GM21515 (cell line): Measurements from ENCODE around the gene NCAPD3.

Source experiments
- ATAC-seq: cut with Tn5 transposase; IDR thresholded peaks from one replicate; pipeline ENCODE4 v1.9.1; 2021; ENCODE audit not compliant: unreplicated experiment

Gene NCAPD3

GRCh38 chr11:134252346-134253187, 28.8 kb upstream of the NCAPD3 start:
- ATAC-seq, result peak; percentile 23

DNA sequence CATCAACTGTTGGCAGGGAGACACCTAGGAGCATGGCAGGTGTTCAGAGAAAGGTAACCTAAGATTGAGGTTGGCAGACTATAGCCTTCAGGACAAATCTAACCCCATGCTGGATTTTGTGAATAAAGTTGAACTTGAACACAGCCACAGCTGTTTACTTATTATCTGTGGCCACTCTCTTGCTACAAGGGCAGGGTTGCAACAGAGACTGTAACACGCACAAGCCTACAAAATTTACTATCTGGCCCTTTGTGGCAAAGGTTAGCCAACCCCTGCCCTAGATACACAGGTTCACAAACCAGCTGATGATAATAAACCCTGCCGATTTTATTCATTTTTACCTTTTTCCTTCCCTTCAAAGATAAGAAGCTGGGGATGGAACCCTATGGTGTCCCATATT, 26.9 kb upstream of the NCAPD3 start:
- no peak for ATAC-seq

DNA sequence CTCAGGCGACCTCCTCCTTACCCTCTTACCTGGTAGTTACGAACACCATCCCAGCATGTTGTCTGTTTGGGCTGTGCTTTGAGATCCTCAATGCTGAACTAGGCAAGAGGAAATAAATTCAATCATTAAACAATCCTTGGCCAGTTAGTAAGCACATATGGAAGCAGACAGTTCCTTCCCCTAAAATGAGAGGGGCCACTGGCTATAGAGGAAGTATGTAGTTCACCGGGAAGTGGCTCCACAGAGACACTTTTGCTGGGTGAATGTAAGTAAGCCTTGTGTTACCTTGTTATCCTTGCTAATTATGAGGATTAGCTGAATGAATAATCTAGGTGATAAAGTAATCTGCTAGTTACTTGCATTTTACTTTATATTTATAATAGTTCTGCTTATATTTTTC, 26.5 kb upstream of the NCAPD3 start:
- ATAC-seq, result no peak

DNA sequence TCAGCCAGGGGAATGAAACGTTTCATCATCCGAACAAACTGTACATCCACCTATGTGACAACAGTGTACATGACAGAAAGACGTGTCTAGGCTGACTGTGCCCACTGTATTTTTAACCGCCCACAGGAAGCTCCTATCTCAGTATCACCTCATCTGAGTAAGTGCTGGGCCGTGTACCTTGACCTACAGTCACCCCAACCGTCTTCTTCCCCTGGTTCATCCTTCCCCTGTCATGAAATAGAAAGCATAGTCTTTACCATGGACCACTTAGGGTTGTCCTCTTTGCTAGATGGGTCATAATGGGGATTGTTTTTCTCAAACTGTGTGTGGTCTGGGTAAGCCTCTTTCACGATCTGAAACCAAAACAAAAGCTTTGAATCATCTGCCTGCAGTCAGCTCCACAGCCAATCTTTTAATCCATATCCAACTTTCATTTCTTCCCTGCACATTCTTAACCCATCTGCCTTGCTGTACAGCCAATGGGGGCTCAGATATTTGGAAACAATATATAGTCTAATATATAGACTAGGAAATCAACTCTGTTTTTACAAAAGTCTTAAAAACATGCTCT, 25.2 kb upstream of the NCAPD3 start:
- no peak for ATAC-seq

DNA sequence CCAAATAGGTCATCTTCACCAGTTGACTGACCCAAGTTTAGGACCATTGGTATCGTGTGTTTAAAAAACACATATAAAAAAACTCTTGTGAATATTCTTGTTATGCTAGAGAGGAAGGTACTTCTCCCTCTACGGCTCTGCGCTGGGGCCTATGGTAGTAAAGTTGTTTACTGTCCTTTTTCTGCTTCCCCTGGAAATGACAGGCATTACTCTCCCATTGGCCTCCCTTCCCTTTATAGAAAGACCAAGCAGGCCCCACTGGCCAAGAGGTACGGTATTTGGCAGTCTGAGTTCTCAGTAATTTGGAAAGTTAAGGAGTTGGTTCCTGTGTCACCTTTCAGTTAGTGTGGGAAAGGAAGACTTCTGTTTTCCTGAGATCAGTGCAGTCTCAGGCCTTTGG, 22.9 kb upstream of the NCAPD3 start:
- no peak for ATAC-seq

GRCh38 chr11:134246100-134246499, 22.3 kb upstream of the NCAPD3 start:
- ATAC-seq, result no peak

DNA sequence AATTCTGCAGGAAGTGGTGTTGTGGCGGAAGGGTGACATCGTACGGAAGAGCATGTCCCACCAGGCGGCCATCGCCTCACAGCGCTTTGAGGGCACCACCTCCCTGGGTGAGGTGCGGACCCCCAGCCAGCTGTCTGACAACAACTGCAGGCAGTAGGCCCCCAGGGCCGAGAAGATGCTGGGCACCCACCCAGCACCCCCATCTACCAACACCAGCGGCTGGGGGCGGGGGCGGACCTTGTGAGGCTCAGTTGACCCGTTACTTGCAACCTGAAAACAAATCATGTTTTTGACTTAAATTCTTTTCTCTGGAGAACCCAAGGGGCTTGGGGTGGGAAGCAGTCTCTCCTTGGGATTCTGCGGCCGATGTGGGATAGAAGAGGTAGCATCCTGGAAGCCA, 21.7 kb upstream of the NCAPD3 start:
- ATAC-seq, result no peak

- ATAC-seq, result peak; percentile 75
Observed at GRCh38 chr11:134244593-134244992, 20.8 kb upstream of the NCAPD3 start.

DNA sequence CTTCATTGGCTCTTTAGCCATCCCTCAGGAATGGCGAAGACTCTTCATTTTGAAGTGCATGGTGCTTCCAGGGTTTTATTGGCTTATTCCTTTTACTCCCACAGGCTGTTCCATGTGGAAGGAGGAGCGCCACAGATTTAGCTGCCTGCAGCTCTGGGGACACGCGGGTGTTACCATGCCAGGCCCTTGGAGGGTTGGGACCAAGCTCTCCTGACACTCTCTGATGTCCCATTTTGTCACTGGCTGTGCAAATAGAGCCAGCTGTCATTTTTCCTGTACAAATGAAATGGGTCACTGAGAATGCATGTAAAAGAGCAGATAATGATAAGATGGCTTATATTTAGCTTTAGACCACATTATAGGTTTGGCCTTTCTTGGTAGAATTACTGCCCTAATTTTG, 20.1 kb upstream of the NCAPD3 start:
- ATAC-seq, result no peak

DNA sequence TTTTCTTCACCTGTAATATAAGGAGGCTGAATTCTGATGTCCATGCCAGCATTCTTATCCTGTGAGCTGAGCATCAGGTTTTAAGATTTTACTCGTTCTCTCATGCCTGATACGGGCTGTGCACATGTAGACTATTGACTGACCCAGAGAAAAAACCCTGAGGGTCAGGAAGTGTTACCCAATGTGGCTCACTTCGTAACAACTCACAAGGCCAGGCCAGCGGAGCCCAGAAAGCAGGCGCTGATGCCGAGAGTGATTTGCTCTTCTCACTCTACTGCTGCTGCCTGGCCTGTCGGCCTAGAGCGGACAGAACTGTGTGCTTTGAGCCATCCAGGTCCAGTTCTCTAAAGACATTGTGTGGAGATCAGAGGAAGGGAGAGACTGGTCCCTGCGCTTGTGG, 18.6 kb upstream of the NCAPD3 start:
- no peak for ATAC-seq

GRCh38 chr11:134240592-134240991, 16.8 kb upstream of the NCAPD3 start:
- ATAC-seq, result no peak

GRCh38 chr11:134238956-134239355, 15.2 kb upstream of the NCAPD3 start:
- no peak for ATAC-seq

GRCh38 chr11:134237557-134237922, 13.8 kb upstream of the NCAPD3 start:
- no peak for ATAC-seq

DNA sequence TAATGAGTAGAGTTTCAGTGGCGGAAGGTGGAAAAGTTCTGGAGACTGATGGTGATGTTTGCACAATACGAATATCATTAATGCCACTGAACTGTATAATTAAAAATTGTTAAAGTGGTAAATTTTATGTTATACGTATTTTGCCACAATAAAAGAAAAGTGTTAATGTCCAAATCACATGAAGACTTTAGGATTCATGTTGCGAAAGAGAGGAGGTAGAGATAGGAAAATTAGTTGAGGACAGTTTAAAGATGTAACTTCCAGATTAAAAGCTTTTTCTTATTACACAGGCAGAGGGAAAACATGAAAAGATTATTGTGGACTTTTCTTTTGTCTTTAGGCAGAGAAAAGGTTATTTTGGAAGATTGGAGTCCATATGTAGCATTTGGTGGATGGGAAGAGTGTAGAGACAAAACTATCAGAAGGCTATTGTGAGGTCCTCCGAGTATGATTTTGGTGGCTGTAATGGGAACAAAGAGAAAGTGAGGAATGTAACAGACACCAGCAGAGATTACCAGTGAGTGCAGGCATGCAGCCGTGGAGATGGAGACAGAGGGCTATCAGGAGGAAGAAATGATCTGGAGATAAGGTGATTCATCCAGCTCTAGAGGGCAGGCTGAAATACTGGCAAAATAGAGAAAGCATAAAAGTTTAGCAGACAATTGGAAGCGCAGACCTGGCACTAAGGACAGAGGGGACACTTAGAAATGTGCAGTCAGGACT, 13.2 kb upstream of the NCAPD3 start:
- no peak for ATAC-seq

GRCh38 chr11:134235399-134235798, 11.6 kb upstream of the NCAPD3 start:
- no peak for ATAC-seq

- ATAC-seq, result no peak
Observed at GRCh38 chr11:134233729-134234179, 10.0 kb upstream of the NCAPD3 start.

DNA sequence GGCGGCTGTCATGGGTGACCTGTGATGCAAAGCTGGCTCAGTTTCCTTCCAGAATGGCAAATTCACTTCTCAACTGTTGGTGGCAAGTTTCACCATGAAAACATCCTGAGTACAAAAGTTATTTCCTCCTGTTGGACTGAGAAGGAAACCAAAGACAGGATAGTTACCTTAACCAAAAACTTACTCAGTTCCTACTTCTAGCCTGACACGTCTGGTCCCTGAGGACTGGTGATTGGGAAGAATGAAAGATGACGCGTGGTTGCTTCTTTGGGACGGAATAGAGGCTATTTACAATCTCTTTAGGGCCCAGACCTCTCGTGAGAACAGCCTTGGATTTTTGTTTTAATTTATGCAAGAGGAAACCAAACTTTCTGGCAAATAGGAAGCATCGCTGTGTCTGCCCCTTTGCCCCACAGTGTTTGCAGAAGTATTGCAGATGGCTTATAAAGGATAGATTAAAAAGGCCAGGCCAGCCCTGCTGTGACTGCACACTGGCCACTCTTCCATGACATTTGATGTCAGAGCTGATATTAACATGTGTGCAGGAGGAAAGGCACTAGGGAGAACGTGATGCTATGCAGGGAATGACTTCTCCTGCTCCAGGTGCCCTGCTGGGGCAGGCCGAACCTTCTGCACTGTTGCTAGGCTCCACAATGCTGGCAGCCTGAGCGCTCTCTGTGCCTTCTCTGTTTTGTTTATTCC, 8.3 kb upstream of the NCAPD3 start:
- ATAC-seq, result no peak

DNA sequence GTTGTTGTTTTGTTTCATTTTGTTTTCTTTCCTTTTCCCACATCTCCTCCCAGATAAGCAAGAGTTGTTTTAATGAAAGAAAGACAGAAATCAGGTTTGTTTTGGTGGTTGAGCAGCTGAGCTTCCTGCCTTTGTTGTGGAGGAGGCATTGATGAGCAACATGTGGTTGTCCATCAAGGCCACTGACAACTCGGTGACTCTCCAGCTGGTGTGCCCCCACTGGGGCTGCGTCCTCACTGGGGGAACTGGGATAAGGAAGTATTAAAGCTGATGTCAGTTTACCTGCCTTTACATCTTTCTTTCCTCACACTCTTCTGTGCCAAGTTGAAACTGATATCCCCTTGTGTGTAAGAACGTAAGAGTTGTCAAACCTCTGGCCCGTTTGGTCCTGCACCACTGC, 6.6 kb upstream of the NCAPD3 start:
- ATAC-seq, result no peak

DNA sequence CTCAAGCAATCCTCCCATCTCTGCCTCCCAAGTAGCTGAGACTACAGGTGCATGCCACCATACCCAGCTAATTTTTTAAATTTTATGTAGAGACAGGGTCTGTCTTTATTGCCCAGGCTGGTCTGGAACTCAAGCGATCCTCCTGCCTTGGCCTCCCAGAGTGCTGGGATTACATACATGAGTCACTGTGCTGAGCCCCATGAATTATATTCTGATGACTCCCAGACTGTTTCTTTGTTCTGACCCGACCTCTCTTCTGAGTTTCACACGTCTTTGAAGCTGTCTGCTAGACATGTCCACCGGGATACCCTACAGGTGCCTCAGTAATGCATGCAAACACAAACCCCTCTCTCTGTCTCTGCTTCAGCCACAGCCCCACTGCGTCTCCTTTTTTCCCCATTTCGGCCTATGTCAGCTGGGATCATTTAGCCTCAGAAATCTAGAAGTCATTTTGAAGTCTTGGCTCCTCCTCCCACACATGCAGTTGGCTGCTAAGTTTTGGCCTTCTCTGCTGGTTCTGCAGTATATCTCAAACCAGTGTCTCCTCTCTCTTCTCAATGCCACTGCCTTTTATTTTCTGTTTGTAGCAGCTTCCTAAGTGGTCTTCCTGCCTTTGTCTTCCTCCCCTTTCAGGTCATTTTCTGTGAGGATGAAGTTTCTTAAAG, 5.5 kb upstream of the NCAPD3 start:
- no peak for ATAC-seq

- peak; percentile 45 for ATAC-seq
Observed at GRCh38 chr11:134228625-134229024, 4.9 kb upstream of the NCAPD3 start.

DNA sequence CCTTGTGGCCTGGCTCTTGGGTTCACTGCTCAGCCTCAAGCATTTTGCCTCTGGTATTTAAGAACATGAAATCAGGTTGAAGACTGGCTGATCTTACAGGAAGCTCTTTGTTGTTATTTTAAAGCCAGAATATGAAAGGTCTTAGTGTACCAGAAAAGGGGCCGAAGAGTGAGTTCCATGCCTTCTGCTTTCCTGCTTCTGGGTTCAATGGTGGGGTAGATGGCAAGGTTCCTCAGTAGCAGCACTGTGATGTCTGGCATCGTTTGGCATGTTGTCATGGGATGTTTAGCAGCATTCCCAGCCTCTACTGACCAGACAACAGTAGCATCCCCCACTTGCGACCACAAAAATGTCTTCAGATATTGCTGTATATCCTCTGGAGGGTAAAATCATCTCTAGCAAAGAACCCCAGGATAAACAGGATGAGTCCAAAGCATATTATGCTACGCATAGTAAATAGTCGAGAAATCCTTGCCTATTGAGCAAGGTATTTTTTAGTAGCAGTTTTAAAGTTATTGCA, 3.1 kb upstream of the NCAPD3 start:
- ATAC-seq, result no peak
